H9 (cell line): Measurements from ENCODE around the gene SPHK2. TPM values are rescaled to one million over a fixed set of nuclear protein-coding genes. Genes with fewer than 3 reads are reported as not detected.

Experiments
- DNase-seq: peaks from one replicate; pipeline ENCODE4 v3.0.0-alpha.2; 2017
- H2AFZ ChIP-seq: one replicate; pipeline ENCODE4 v1.6.1; 2013; ENCODE audit warnings: mild to moderate bottlenecking, low read length, control low read depth, moderate library complexity
- H2AK5ac ChIP-seq: 2 replicates; pipeline ENCODE4 v1.6.1; 2013; ENCODE audit warnings: low read length, control low read depth, mixed read lengths; ENCODE audit not compliant: insufficient read length
- H2BK120ac ChIP-seq: one replicate; pipeline ENCODE4 v1.6.1; 2013; ENCODE audit warnings: low read depth, mild to moderate bottlenecking, low read length, control low read depth, inconsistent platforms; ENCODE audit not compliant: poor library complexity, severe bottlenecking
- H2BK12ac ChIP-seq: 2 replicates; pipeline ENCODE4 v1.6.1; 2013; ENCODE audit warnings: low read length, control low read depth, mixed read lengths, low read depth; ENCODE audit not compliant: insufficient read length
- H2BK15ac ChIP-seq: 2 replicates; pipeline ENCODE4 v1.6.1; 2013; ENCODE audit warnings: low read depth, low read length, control low read depth
- H2BK20ac ChIP-seq: one replicate; pipeline ENCODE4 v1.6.1; 2013; ENCODE audit warnings: low read depth, mild to moderate bottlenecking, low read length, control low read depth, inconsistent platforms; ENCODE audit not compliant: poor library complexity, severe bottlenecking
- H2BK5ac ChIP-seq: 2 replicates; pipeline ENCODE4 v1.6.1; 2013; ENCODE audit warnings: low read length, control low read depth, mixed read lengths; ENCODE audit not compliant: insufficient read length
- H3K14ac ChIP-seq: 2 replicates; pipeline ENCODE4 v1.6.1; 2013; ENCODE audit warnings: low read length, control low read depth; ENCODE audit not compliant: insufficient read depth
- H3K18ac ChIP-seq: 2 replicates; pipeline ENCODE4 v1.6.1; 2013; ENCODE audit warnings: low read depth, mild to moderate bottlenecking, mixed read lengths, low read length, control low read depth; ENCODE audit not compliant: insufficient read length
- H3K23ac ChIP-seq: 2 replicates; pipeline ENCODE4 v1.6.1; 2013; ENCODE audit warnings: low read length, control low read depth, mixed read lengths, low read depth; ENCODE audit not compliant: insufficient read length
- H3K23me2 ChIP-seq: 2 replicates; pipeline ENCODE4 v1.6.1; 2013; ENCODE audit warnings: low read depth, mild to moderate bottlenecking, mixed read lengths, low read length, control low read depth; ENCODE audit not compliant: insufficient read length, poor library complexity, severe bottlenecking
- H3K27ac ChIP-seq: 2 replicates; pipeline ENCODE4 v1.5.1; 2013; ENCODE audit warnings: low read length, control low read depth, mixed read lengths, low read depth; ENCODE audit not compliant: insufficient read length
- H3K27me3 ChIP-seq: 2 replicates; pipeline ENCODE4 v1.6.1; 2013; ENCODE audit warnings: low read length, control low read depth, inconsistent platforms; ENCODE audit not compliant: insufficient read depth
- H3K4ac ChIP-seq: 2 replicates; pipeline ENCODE4 v1.6.1; 2013; ENCODE audit warnings: low read depth, mild to moderate bottlenecking, control low read depth, inconsistent platforms, low read length, moderate library complexity
- H3K4me1 ChIP-seq: 2 replicates; pipeline ENCODE4 v1.6.1; 2013; ENCODE audit warnings: low read length, control low read depth, inconsistent platforms; ENCODE audit not compliant: insufficient read depth
- H3K4me2 ChIP-seq: 2 replicates; pipeline ENCODE4 v1.6.1; 2013; ENCODE audit warnings: low read length, control low read depth, mixed read lengths; ENCODE audit not compliant: insufficient read length, insufficient read depth
- H3K56ac ChIP-seq: 2 replicates; pipeline ENCODE4 v1.6.1; 2013; ENCODE audit warnings: low read depth, mild to moderate bottlenecking, mixed read lengths, low read length, control low read depth; ENCODE audit not compliant: insufficient read length
- H3K79me1 ChIP-seq: 2 replicates; pipeline ENCODE4 v1.6.1; 2013; ENCODE audit warnings: low read depth, mild to moderate bottlenecking, moderate library complexity, low read length, control low read depth, inconsistent platforms; ENCODE audit not compliant: insufficient read depth, poor library complexity, severe bottlenecking
- H3K79me2 ChIP-seq: 2 replicates; pipeline ENCODE4 v1.6.1; 2013; ENCODE audit warnings: low read length, control low read depth, inconsistent platforms; ENCODE audit not compliant: insufficient read depth
- H3K9ac ChIP-seq: 2 replicates; pipeline ENCODE4 v1.6.1; 2013; ENCODE audit warnings: low read length, control low read depth, mixed read lengths; ENCODE audit not compliant: insufficient read length; ENCODE audit errors: extremely low read depth
- H3K9me3 ChIP-seq: one replicate; pipeline ENCODE4 v1.6.1; 2013; ENCODE audit warnings: low read depth, low read length, inconsistent platforms; ENCODE audit not compliant: control insufficient read depth
- H3T11ph ChIP-seq: one replicate; pipeline ENCODE4 v1.6.1; 2013; ENCODE audit warnings: mild to moderate bottlenecking, low read length, control low read depth, inconsistent platforms
- H4K20me1 ChIP-seq: one replicate; pipeline ENCODE4 v1.6.1; 2013; ENCODE audit not compliant: control insufficient read depth, insufficient read length, insufficient read depth
- H4K5ac ChIP-seq: 2 replicates; pipeline ENCODE4 v1.6.1; 2013; ENCODE audit warnings: low read depth, mild to moderate bottlenecking, mixed read lengths, low read length, control low read depth; ENCODE audit not compliant: insufficient read length
- H4K8ac ChIP-seq: replicated peaks from 2 replicates; pipeline ENCODE4 v1.6.1; 2013; ENCODE audit warnings: low read length, control low read depth, mixed read lengths, low read depth; ENCODE audit not compliant: insufficient read length
- H4K91ac ChIP-seq: 2 replicates; pipeline ENCODE4 v1.6.1; 2013; ENCODE audit warnings: low read depth, mild to moderate bottlenecking, moderate library complexity, mixed read lengths, low read length, control low read depth; ENCODE audit not compliant: insufficient read length
- H3K27ac Mint-ChIP-seq, 3 experiments: 2 replicates in 2 of 3; 3 replicates in 1 of 3; pipeline ENCODE4 v1.8.0; 2020 to 2021; ENCODE audit warnings: mixed read lengths in 3 of 3, mild to moderate bottlenecking in 1 of 3, moderate library complexity in 1 of 3
- H3K27me3 Mint-ChIP-seq: 2 replicates; pipeline ENCODE4 v1.8.0; 2021; ENCODE audit warnings: low read depth, mild to moderate bottlenecking, moderate library complexity, mixed read lengths
- H3K36me3 Mint-ChIP-seq, 3 experiments: 2 replicates in 2 of 3; 3 replicates in 1 of 3; pipeline ENCODE4 v1.8.0; 2020 to 2021; ENCODE audit warnings: low read depth in 3 of 3, mixed read lengths in 3 of 3; ENCODE audit not compliant: insufficient read depth in 1 of 3
- H3K4me1 Mint-ChIP-seq, 2 experiments: 2 replicates each; pipeline ENCODE4 v1.8.0; 2020; ENCODE audit warnings: mixed read lengths in 2 of 2
- H3K4me3 Mint-ChIP-seq, 2 experiments: 2 replicates in 1 of 2; 3 replicates in 1 of 2; pipeline ENCODE4 v1.8.0; 2020 to 2021; ENCODE audit warnings: mild to moderate bottlenecking in 2 of 2, mixed read lengths in 2 of 2, moderate library complexity in 1 of 2
- H3K9me3 Mint-ChIP-seq, 2 experiments: 2 replicates in 1 of 2; 3 replicates in 1 of 2; pipeline ENCODE4 v1.8.0; 2020; ENCODE audit warnings: mild to moderate bottlenecking in 2 of 2, mixed read lengths in 2 of 2, moderate library complexity in 1 of 2
- WGBS: extraction: QIAGEN DNeasy Blood & Tissue Kit; methylation state at CpG from one replicate; pipeline ENCODE4 v1.1.7; 2013; ENCODE audit warnings: missing lambda C conversion rate, low lambda C conversion rate, mixed read lengths; ENCODE audit not compliant: insufficient read length; ENCODE audit errors: extremely low coverage; 5-methylcytosine and 5-hydroxymethylcytosine counted together
- total RNA-seq: library from RNA; stranded (reverse); gene quantifications from 2 replicates; pipeline ENCODE4 v1.2.1, GENCODE V29; 2021
- TF ChIP-seq, protein P1 (sequence below): fragments of 200-600 bp; sonication (generic); conservative IDR thresholded peaks from 3 replicates; pipeline ENCODE4 v1.8.0; 2021; ENCODE audit warnings: antibody characterized with exemption, mild to moderate bottlenecking

The SPHK2 gene
- total RNA-seq, 1 experiment from 2014 or later: 57.2 TPM

DNA sequence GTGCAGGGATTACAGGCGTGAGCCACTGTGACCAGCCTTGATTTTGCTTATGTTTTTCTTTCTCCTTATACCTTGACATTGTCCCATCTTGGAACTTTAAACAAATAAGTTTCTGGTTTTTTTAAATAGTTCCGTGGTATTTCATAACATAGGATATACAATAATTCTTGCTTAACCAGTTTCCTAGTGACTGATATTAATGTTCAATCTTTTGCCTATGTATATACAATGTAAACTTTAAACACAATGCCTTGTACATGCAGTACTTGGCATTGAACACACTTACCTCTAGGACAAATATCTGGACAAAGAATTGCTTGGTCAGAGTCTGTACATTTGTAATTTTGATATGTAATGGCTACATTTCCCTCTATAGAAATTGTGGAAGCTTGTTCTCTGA lies 37.1 kb upstream of the SPHK2 start:
- Mint-ChIP-seq H3K36me3 (no peaks in the 10 kb centered on the region; a peak in 1 of 7 replicates), H3K4me3 (no peak overlapping the region), H3K9me3 (peaks cover 3 to 4% of the 10 kb centered on the region in 2 experiments; a peak in 4 of 5 replicates), H3K27ac (no peak overlapping the region), H3K4me1 (peaks cover 4% of the 10 kb centered on the region in 2 experiments), H3K27me3 (peaks cover 16% of the 10 kb centered on the region)
- Histone ChIP-seq H3K14ac (no peak overlapping the region), H2BK15ac (no peak overlapping the region), H3K23me2 (no peaks in the 10 kb centered on the region), H4K5ac (no peak overlapping the region), H3K9me3 (no peaks in the 10 kb centered on the region), H3K27me3 (no peaks in the 10 kb centered on the region), H2BK20ac (no peak overlapping the region), H2AFZ (no peak overlapping the region), H3K23ac (no peak overlapping the region), H3K27ac (no peak overlapping the region), H4K8ac (no peak overlapping the region), H4K20me1 (no peaks in the 10 kb centered on the region), H2BK12ac (no peak overlapping the region), H3K4me2 (no peak overlapping the region), H3K4ac (no peak overlapping the region), H3K79me1 (no peaks in the 10 kb centered on the region), H2AK5ac (no peak overlapping the region), H3K79me2 (no peaks in the 10 kb centered on the region), H3K9ac (no peak overlapping the region), H2BK5ac (no peak overlapping the region), H3K18ac (no peak overlapping the region), H3K4me1 (no peaks in the 10 kb centered on the region), H3K56ac (no peak overlapping the region), H2BK120ac (no peak overlapping the region), H4K91ac (no peak overlapping the region), H3T11ph (no peak overlapping the region)
- DNase-seq: no peak
- TF ChIP-seq, protein P1, sequence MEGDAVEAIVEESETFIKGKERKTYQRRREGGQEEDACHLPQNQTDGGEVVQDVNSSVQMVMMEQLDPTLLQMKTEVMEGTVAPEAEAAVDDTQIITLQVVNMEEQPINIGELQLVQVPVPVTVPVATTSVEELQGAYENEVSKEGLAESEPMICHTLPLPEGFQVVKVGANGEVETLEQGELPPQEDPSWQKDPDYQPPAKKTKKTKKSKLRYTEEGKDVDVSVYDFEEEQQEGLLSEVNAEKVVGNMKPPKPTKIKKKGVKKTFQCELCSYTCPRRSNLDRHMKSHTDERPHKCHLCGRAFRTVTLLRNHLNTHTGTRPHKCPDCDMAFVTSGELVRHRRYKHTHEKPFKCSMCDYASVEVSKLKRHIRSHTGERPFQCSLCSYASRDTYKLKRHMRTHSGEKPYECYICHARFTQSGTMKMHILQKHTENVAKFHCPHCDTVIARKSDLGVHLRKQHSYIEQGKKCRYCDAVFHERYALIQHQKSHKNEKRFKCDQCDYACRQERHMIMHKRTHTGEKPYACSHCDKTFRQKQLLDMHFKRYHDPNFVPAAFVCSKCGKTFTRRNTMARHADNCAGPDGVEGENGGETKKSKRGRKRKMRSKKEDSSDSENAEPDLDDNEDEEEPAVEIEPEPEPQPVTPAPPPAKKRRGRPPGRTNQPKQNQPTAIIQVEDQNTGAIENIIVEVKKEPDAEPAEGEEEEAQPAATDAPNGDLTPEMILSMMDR: no peak
- no CpG with 5 or more reads among the region's 2 CpGs for WGBS
